Left cardiac atrium (tissue), 4 donors: Measurements from ENCODE around the gene AP1AR. TPM values are rescaled to one million over a fixed set of nuclear protein-coding genes. Genes with fewer than 3 reads are reported as not detected.

Experiments
- ATAC-seq, 2 donors: fragments of 200-7000 bp; cut with Tn5 transposase; one replicate each; pipeline ENCODE4 v1.9.1; 2020; ENCODE audit warnings: mild to moderate bottlenecking in 2 of 2, moderate library complexity in 2 of 2
- DNase-seq: peaks from one replicate; pipeline ENCODE4 v3.0.0-alpha.2; 2020
- intact Hi-C, 2 donors: fragments of 100-400 bp; cut with DNase I; formaldehyde crosslinking; loops; one replicate each; pipeline versions ENCODE4 v1.14.1 to v1.15.1; 2022 to 2023
- total RNA-seq, 2 donors: library from RNA; stranded (reverse); fragmentation: NEBNext Ultra II Directional; extraction: Animal tissue kit (Norgen Biotek cat#: 25700); gene quantifications; one replicate each; pipeline ENCODE4 v1.2.1, GENCODE V29; 2021
- donor health status: DM: no; HTN: yes; CAD: no.
- donor health status: DM: no; HTN: yes; CAD: no; lungs with severe emphysema.
- donor health status: DM: yes; HTN: yes; CAD: no.
- donor health status: Dilated cardiomyopathy.

The AP1AR gene
- total RNA-seq, 2 donors from 2014 or later: 9.6 to 13.6 TPM

GRCh38 chr4:112214390-112215264 is 17.0 kb upstream of the AP1AR start:
- ATAC-seq (no peak), DNase-seq (no peak)
- intact Hi-C loops: no loop called here

- intact Hi-C loops: no loop called here
- ATAC-seq: no peak
- no peak for DNase-seq
Measured at GRCh38 chr4:112219826-112220366, 11.7 kb upstream of the AP1AR start.

GRCh38 chr4:112222219-112222955 is 9.2 kb upstream of the AP1AR start:
- no peak for ATAC-seq
- intact Hi-C loops: no loop called here
- no peak for DNase-seq

- ATAC-seq (no peak), DNase-seq (no peak)
- intact Hi-C loops: no loop called here
Measured at GRCh38 chr4:112225157-112225556, 6.4 kb upstream of the AP1AR start.

- intact Hi-C loops: loop anchor here (5.0 kb wide), 2 partner anchors 84 to 129 kb away; partner anchors contain the start of gene FAM241A (in 1 of the 2)
- ATAC-seq (peak; percentile 98 to 99), DNase-seq (peak; percentile 98)
Measured at GRCh38 chr4:112230879-112231778, 458 bp upstream of the AP1AR start.

- intact Hi-C loops: loop anchor here (1.0 to 5.0 kb wide), 3 partner anchors 88 to 136 kb away; partner anchors contain the start of gene FAM241A (in 1 of the 2)
- ATAC-seq: no peak
- peak; percentile 65 for DNase-seq
Measured at GRCh38 chr4:112234952-112235609, 3.5 kb downstream of the AP1AR start.

- DNase-seq: no peak
- intact Hi-C loops: no loop called here
- ATAC-seq: no peak
Measured at GRCh38 chr4:112236040-112236439, 4.5 kb downstream of the AP1AR start.

- no peak for ATAC-seq
Measured at GRCh38 chr4:112238833-112239232, 7.2 kb downstream of the AP1AR start.

GRCh38 chr4:112245383-112245782 is 13.8 kb downstream of the AP1AR start:
- ATAC-seq (no peak), DNase-seq (no peak)
- intact Hi-C loops: no loop called here

More at GRCh38 chr4:112238833-112239232, 7.2 kb downstream of the AP1AR start:
- no peak for DNase-seq
- intact Hi-C loops: no loop called here

- intact Hi-C loops: no loop called here
- no peak for ATAC-seq
- DNase-seq: no peak
Measured at GRCh38 chr4:112247021-112247420, 15.4 kb downstream of the AP1AR start.

GRCh38 chr4:112251019-112251643 is 19.5 kb downstream of the AP1AR start:
- DNase-seq (no peak), ATAC-seq (peak; percentile 70 to 86)
- intact Hi-C loops: no loop called here

- DNase-seq (no peak), ATAC-seq (peak in 1 of 2 donors; percentile 37)
- intact Hi-C loops: no loop called here
Measured at GRCh38 chr4:112252234-112252633, 20.6 kb downstream of the AP1AR start.

GRCh38 chr4:112253382-112254000 is 21.9 kb downstream of the AP1AR start:
- intact Hi-C loops: no loop called here
- ATAC-seq: no peak
- no peak for DNase-seq

- ATAC-seq (no peak), DNase-seq (no peak)
- intact Hi-C loops: no loop called here
Measured at GRCh38 chr4:112257098-112257497, 25.5 kb downstream of the AP1AR start.

GRCh38 chr4:112266823-112267222 is 35.2 kb downstream of the AP1AR start:
- no peak for ATAC-seq
- no peak for DNase-seq
- intact Hi-C loops: no loop called here

- ATAC-seq: no peak
- intact Hi-C loops: no loop called here
- no peak for DNase-seq
Measured at GRCh38 chr4:112270051-112270450, 38.5 kb downstream of the AP1AR start.

GRCh38 chr4:112270640-112271421 is 39.2 kb downstream of the AP1AR start:
- ATAC-seq (no peak), DNase-seq (no peak)
- intact Hi-C loops: no loop called here
